Hepatocyte (in vitro differentiated cells): ENCODE data around the gene EPB41L4B.

Experiments used
- EZH2 ChIP-seq: fragments of 200-600 bp; sonication (generic); IDR thresholded peaks from 2 replicates; pipeline ENCODE4 v1.6.1; 2016; ENCODE audit warnings: antibody characterized with exemption, mild to moderate bottlenecking, borderline replicate concordance
- EZH2phosphoT487 ChIP-seq: fragments of 200-600 bp; sonication (generic); IDR thresholded peaks from one replicate; pipeline ENCODE4 v1.6.1; 2018; ENCODE audit warnings: antibody characterized with exemption, mild to moderate bottlenecking, low read depth, moderate library complexity; ENCODE audit not compliant: unreplicated experiment, severe bottlenecking
- TF ChIP-seq, protein P1 (sequence below): fragments of 200-600 bp; sonication (generic); IDR thresholded peaks from 2 replicates; pipeline ENCODE4 v1.5.1; 2016; ENCODE audit warnings: antibody characterized with exemption, mild to moderate bottlenecking; ENCODE audit not compliant: poor library complexity

DNA sequence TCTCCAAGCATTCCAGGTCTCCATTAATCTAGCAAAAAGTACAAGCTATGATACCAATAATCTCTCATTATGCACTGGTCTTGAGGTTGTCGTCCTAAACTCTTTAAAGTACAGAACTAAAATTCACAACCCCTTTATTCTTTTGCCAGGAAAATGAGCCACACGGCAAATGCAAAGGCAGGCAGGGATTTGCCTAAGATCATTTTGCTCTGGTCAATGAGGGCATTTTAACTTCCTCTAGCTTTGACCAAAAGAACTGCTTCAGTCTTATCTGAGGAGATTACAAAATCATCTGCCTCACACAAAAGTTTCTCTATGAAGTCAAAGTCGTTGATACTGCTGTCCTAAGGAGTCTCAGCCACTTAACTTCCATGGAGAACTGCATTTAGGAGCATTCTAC is 51.8 kb downstream of the EPB41L4B start:
- TF ChIP-seq EZH2 (no peak), EZH2phosphoT487 (no peak)
- TF ChIP-seq, protein P1, sequence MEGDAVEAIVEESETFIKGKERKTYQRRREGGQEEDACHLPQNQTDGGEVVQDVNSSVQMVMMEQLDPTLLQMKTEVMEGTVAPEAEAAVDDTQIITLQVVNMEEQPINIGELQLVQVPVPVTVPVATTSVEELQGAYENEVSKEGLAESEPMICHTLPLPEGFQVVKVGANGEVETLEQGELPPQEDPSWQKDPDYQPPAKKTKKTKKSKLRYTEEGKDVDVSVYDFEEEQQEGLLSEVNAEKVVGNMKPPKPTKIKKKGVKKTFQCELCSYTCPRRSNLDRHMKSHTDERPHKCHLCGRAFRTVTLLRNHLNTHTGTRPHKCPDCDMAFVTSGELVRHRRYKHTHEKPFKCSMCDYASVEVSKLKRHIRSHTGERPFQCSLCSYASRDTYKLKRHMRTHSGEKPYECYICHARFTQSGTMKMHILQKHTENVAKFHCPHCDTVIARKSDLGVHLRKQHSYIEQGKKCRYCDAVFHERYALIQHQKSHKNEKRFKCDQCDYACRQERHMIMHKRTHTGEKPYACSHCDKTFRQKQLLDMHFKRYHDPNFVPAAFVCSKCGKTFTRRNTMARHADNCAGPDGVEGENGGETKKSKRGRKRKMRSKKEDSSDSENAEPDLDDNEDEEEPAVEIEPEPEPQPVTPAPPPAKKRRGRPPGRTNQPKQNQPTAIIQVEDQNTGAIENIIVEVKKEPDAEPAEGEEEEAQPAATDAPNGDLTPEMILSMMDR: no peak
